Kidney tubule cell (primary cell): ENCODE measurements around the gene TAP1.

Experiments
- DNase-seq: peaks from one replicate; pipeline ENCODE4 v3.0.0-alpha.2; 2018; ENCODE audit warnings: low spot score

The TAP1 gene

GRCh38 chr6:32862725-32863124 lies 9.2 kb upstream of the TAP1 start:
- no peak for DNase-seq

- no peak for DNase-seq
These were observed 7.2 kb upstream of the TAP1 start for GRCh38 chr6:32860674-32861073.

- no peak for DNase-seq
These were observed 4.7 kb upstream of the TAP1 start for GRCh38 chr6:32858194-32858593.

GRCh38 chr6:32857156-32857891 lies 3.8 kb upstream of the TAP1 start:
- DNase-seq = no peak

- DNase-seq = no peak
These were observed 2.1 kb upstream of the TAP1 start for GRCh38 chr6:32855467-32856174.

GRCh38 chr6:32854376-32855178 lies 1.1 kb upstream of the TAP1 start:
- peak; percentile 47 for DNase-seq

- DNase-seq = peak; percentile 61
These were observed 512 bp downstream of the TAP1 start for GRCh38 chr6:32852844-32853540.

- peak; percentile 22 for DNase-seq
These were observed 1.3 kb downstream of the TAP1 start for GRCh38 chr6:32852018-32852843.

- no peak for DNase-seq
These were observed 2.5 kb downstream of the TAP1 start for GRCh38 chr6:32851025-32851424.

- DNase-seq = no peak
These were observed 4.4 kb downstream of the TAP1 start for GRCh38 chr6:32849126-32849525.

GRCh38 chr6:32847795-32848194 lies 5.7 kb downstream of the TAP1 start:
- DNase-seq = no peak

- no peak for DNase-seq
These were observed 6.5 kb downstream of the TAP1 start for GRCh38 chr6:32847004-32847403.

- no peak for DNase-seq
These were observed 8.1 kb downstream of the TAP1 start for GRCh38 chr6:32845384-32845884.

GRCh38 chr6:32844839-32845383 lies 8.6 kb downstream of the TAP1 start:
- no peak for DNase-seq

- peak; percentile 97 for DNase-seq
These were observed 9.3 kb downstream of the TAP1 start, which contains the start of gene PSMB8 for GRCh38 chr6:32843979-32844838. PSMB8 (minus strand) TSS chr6:32844047; CDS start chr6:32843996, 51 bp downstream.

GRCh38 chr6:32843331-32843978 lies 10.0 kb downstream of the TAP1 start:
- DNase-seq = peak; percentile 20

- no peak for DNase-seq
These were observed 10.8 kb downstream of the TAP1 start for GRCh38 chr6:32842690-32843089.

GRCh38 chr6:32842021-32842650 lies 11.4 kb downstream of the TAP1 start:
- DNase-seq = no peak
